Skeletal muscle cell (primary cell): Measurements from ENCODE around the gene HTR3A.

Source experiments
- DNase-seq: peaks from one replicate; pipeline ENCODE4 v3.0.0-alpha.2; 2010; ENCODE audit warnings: low read depth
- H3K4me3 ChIP-seq: 2 replicates; pipeline ENCODE4 v1.5.1; 2011; ENCODE audit warnings: low read depth, mild to moderate bottlenecking, control low read depth, low read length, moderate library complexity

The HTR3A gene

GRCh38 chr11:114011443-114011842, 36.5 kb downstream of the HTR3A start:
- no peak overlapping the region for H3K4me3 ChIP-seq
- DNase-seq, result no peak

GRCh38 chr11:114015117-114015516, 40.2 kb downstream of the HTR3A start:
- no peak overlapping the region for H3K4me3 ChIP-seq
- no peak for DNase-seq

- DNase-seq, result no peak
- H3K4me3 ChIP-seq, result no peak overlapping the region
These were observed 42.1 kb downstream of the HTR3A start for GRCh38 chr11:114016986-114017385.

- no peak overlapping the region for H3K4me3 ChIP-seq
- DNase-seq, result no peak
These were observed 42.8 kb downstream of the HTR3A start for GRCh38 chr11:114017723-114018122.

GRCh38 chr11:114019046-114019445, 44.1 kb downstream of the HTR3A start:
- no peak for DNase-seq
- no peak overlapping the region for H3K4me3 ChIP-seq

GRCh38 chr11:114019574-114019973, 44.7 kb downstream of the HTR3A start:
- no peak overlapping the region for H3K4me3 ChIP-seq
- no peak for DNase-seq

GRCh38 chr11:114025329-114025907, 50.5 kb downstream of the HTR3A start:
- DNase-seq, result no peak
- H3K4me3 ChIP-seq, result no peak overlapping the region

- H3K4me3 ChIP-seq, result no peak overlapping the region
- DNase-seq, result no peak
These were observed 51.4 kb downstream of the HTR3A start for GRCh38 chr11:114026355-114026754.

GRCh38 chr11:114027391-114027790, 52.5 kb downstream of the HTR3A start:
- DNase-seq, result no peak
- H3K4me3 ChIP-seq, result no peak overlapping the region

GRCh38 chr11:114027926-114028325, 53.0 kb downstream of the HTR3A start:
- no peak overlapping the region for H3K4me3 ChIP-seq
- DNase-seq, result no peak

- DNase-seq, result no peak
- H3K4me3 ChIP-seq, result no peak overlapping the region
These were observed 56.5 kb downstream of the HTR3A start for GRCh38 chr11:114031246-114031966.

GRCh38 chr11:114031967-114032320, 57.0 kb downstream of the HTR3A start:
- no peak for DNase-seq
- no peak overlapping the region for H3K4me3 ChIP-seq

GRCh38 chr11:114033066-114033465, 58.2 kb downstream of the HTR3A start:
- no peak overlapping the region for H3K4me3 ChIP-seq
- no peak for DNase-seq

- DNase-seq, result no peak
These were observed 58.7 kb downstream of the HTR3A start for GRCh38 chr11:114033572-114033971.

GRCh38 chr11:114034956-114035355, 60.0 kb downstream of the HTR3A start:
- no peak for DNase-seq
- H3K4me3 ChIP-seq, result no peak overlapping the region

More at GRCh38 chr11:114033572-114033971, 58.7 kb downstream of the HTR3A start:
- no peak overlapping the region for H3K4me3 ChIP-seq

- no peak for DNase-seq
- peak overlapping the region; percentile 35 for H3K4me3 ChIP-seq
These were observed 61.4 kb downstream of the HTR3A start for GRCh38 chr11:114036147-114036811.

GRCh38 chr11:114036958-114037357, 62.0 kb downstream of the HTR3A start:
- DNase-seq, result no peak
- no peak overlapping the region for H3K4me3 ChIP-seq

- no peak for DNase-seq
- no peak overlapping the region for H3K4me3 ChIP-seq
These were observed 64.6 kb downstream of the HTR3A start for GRCh38 chr11:114039551-114039950.
